NB4 (cell line): Measurements from ENCODE around the gene TTC9.

Source experiments
- MYC ChIP-seq: IDR thresholded peaks from 2 replicates; pipeline ENCODE4 v1.6.1; 2011; ENCODE audit warnings: low read depth, low read length
- POLR2A ChIP-seq: IDR thresholded peaks from 2 replicates; pipeline ENCODE4 v1.6.1; 2011; ENCODE audit warnings: mild to moderate bottlenecking; ENCODE audit not compliant: insufficient read length; ENCODE audit errors: extremely low read depth
- TF ChIP-seq, protein P1 (sequence below): IDR thresholded peaks from one replicate; pipeline ENCODE4 v1.5.1; 2012; ENCODE audit warnings: low read depth, low read length
- TF ChIP-seq, protein P2 (sequence below): IDR thresholded peaks from 2 replicates; pipeline ENCODE4 v1.6.1; 2011; ENCODE audit warnings: low read depth, low read length

DNA sequence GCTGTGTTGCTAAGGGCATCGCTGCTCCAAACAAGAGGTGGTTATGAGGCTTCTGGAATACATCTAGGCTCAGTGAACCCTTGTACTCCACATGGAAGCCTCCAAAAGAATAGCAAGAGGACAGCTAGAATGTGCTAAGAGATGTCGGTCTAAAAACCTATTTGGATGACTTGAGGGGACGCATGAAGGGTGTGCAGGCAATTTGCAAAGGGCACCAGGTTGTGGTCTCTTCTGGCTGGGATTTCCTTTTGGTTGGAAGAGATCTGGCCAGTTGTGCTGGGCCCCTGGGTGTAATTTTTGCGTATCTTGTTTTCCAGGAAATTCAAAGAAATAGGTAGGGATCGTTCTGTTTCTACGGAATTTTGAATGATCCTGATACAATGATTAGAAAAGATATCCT, 4.2 kb downstream of the TTC9 start:
- TF ChIP-seq, protein P1, sequence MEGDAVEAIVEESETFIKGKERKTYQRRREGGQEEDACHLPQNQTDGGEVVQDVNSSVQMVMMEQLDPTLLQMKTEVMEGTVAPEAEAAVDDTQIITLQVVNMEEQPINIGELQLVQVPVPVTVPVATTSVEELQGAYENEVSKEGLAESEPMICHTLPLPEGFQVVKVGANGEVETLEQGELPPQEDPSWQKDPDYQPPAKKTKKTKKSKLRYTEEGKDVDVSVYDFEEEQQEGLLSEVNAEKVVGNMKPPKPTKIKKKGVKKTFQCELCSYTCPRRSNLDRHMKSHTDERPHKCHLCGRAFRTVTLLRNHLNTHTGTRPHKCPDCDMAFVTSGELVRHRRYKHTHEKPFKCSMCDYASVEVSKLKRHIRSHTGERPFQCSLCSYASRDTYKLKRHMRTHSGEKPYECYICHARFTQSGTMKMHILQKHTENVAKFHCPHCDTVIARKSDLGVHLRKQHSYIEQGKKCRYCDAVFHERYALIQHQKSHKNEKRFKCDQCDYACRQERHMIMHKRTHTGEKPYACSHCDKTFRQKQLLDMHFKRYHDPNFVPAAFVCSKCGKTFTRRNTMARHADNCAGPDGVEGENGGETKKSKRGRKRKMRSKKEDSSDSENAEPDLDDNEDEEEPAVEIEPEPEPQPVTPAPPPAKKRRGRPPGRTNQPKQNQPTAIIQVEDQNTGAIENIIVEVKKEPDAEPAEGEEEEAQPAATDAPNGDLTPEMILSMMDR: no peak
- TF ChIP-seq POLR2A (no peak), MYC (no peak)
- TF ChIP-seq, protein P2, sequence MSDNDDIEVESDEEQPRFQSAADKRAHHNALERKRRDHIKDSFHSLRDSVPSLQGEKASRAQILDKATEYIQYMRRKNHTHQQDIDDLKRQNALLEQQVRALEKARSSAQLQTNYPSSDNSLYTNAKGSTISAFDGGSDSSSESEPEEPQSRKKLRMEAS: no peak
